Pancreas (tissue), 10 donors: ENCODE data around the gene WASL. TPM values are rescaled to one million over a fixed set of nuclear protein-coding genes. Genes with fewer than 3 reads are reported as not detected.

Source experiments
- ATAC-seq, 4 donors: fragments of 200-7000 bp; cut with Tn5 transposase; one replicate each; pipeline versions ENCODE4 v1.8.0 to v1.9.1; 2020; ENCODE audit warnings: mild to moderate bottlenecking in 4 of 4, moderate library complexity in 4 of 4
- DNase-seq, 6 donors: peaks; one replicate each; pipeline ENCODE4 v3.0.0-alpha.2; 2020
- FAIRE-seq: peaks from 2 replicates; lab custom pipeline; 2012; peaks lifted over from hg19 to GRCh38; lab: Jason Lieb, UNC
- H3K27ac ChIP-seq, 4 donors: fragments of 200-600 bp; sonication (generic); 1 replicate in 3 of 4; 2 replicates in 1 of 4; pipeline versions ENCODE4 v1.5.0 to v1.8.0; 2020
- H3K27me3 ChIP-seq, 4 donors: fragments of 200-600 bp; one replicate each; pipeline ENCODE4 v1.8.0; 2021
- H3K36me3 ChIP-seq, 3 donors: fragments of 200-600 bp; sonication (generic) in 1 of 3; one replicate each; pipeline versions ENCODE4 v1.5.0 to v1.8.0; 2020 to 2021
- H3K4me1 ChIP-seq, 3 donors: fragments of 200-600 bp; one replicate each; pipeline ENCODE4 v1.8.0; 2021
- H3K4me3 ChIP-seq, 4 donors: fragments of 200-600 bp; sonication (generic) in 2 of 4; one replicate each; pipeline versions ENCODE4 v1.5.0 to v1.8.0; 2020 to 2021
- H3K9me3 ChIP-seq, 4 donors: fragments of 200-600 bp; one replicate each; pipeline ENCODE4 v1.8.0; 2021
- CTCF ChIP-seq, 4 donors: fragments of 200-600 bp; sonication (generic) in 3 of 4; IDR thresholded peaks; one replicate each; pipeline versions ENCODE4 v1.5.0 to v1.8.0; 2021; ENCODE audit warnings: antibody characterized with exemption in 4 of 4
- WGBS, 2 donors: extraction: QIAGEN DNeasy Blood & Tissue Kit; methylation state at CpG; one replicate each; pipeline ENCODE4 v1.1.7; 2013; 5-methylcytosine and 5-hydroxymethylcytosine counted together
- intact Hi-C, 3 donors: fragments of 100-400 bp; cut with DNase I; formaldehyde crosslinking; loops; one replicate each; pipeline versions ENCODE4 v1.11.1 to v1.14.2; 2022
- polyA plus RNA-seq, 2 donors: library from polyadenylated mRNA; stranded (reverse); fragments of 200-250 nt; gene quantifications; one replicate each; pipeline ENCODE4 v1.2.3, GENCODE V29; 2013
- total RNA-seq, 6 donors: library from RNA; stranded (reverse); fragmentation: NEBNext Ultra II Directional in 4 of 6; extraction: Animal tissue kit (Norgen Biotek cat#: 25700) in 4 of 6; gene quantifications; one replicate each; pipeline versions ENCODE4 v1.2.1 to v1.2.4, GENCODE V29; 2021 to 2023
- donor health status: healthy with polysubstance abuse.
- donor health status: DM: no; HTN: no; CAD: no; lungs with moderate emphysema.
- donor health status: DM: no; HTN: no; CAD: no.
- donor health status: control.
- donor health status: control.
- donor health status: Bipolar disorder and iron deficiency.
- donor health status: DM: yes; HTN: yes; CAD: no.
- donor health status: DM: no; HTN: no; CAD: no.
- donor health status: DM: no; HTN: no; CAD: no.
- donor health status: DM: yes; HTN: yes; CAD: no.

The WASL gene
- total and polyA plus RNA-seq, 8 donors, result 8.2 to 27.3 (median 16.0) TPM

- WGBS, 2 donors, result 37 to 40% methylated on average over 1 of the region's 1 CpG
- intact Hi-C loops, result loop anchor here in 2 of 3 donors (5.0 to 10.0 kb wide), 2 partner anchors 70 to 72 kb away; no protein-coding TSS in a partner anchor
- Histone ChIP-seq H3K27ac (no peak overlapping the region), H3K9me3 (no peaks in the 10 kb centered on the region), H3K36me3 (no peaks in the 10 kb centered on the region), H3K4me3 (no peak overlapping the region), H3K27me3 (no peaks in the 10 kb centered on the region), H3K4me1 (peaks cover 4 to 6% (median 6%) of the 10 kb centered on the region in 3 donors)
- no peak for FAIRE-seq
- DNase-seq, result no peak
- ATAC-seq, result no peak
- no peak for TF ChIP-seq CTCF (IDR thresholded peaks at IDR 0.05)
Observed at GRCh38 chr7:123792547-123792946, 43.7 kb upstream of the WASL start.

- Histone ChIP-seq H3K4me3 (no peak overlapping the region), H3K27me3 (no peaks in the 10 kb centered on the region), H3K9me3 (no peaks in the 10 kb centered on the region), H3K4me1 (no peaks in the 10 kb centered on the region), H3K27ac (no peak overlapping the region), H3K36me3 (no peaks in the 10 kb centered on the region)
- DNase-seq, result no peak
- no peak for ATAC-seq
- 90% methylated on average over 5 of the region's 5 CpGs for WGBS, 2 donors
- intact Hi-C loops, result loop anchor here in 2 of 3 donors (5.0 to 10.0 kb wide), 2 partner anchors 71 to 74 kb away; no protein-coding TSS in a partner anchor
- no peak for FAIRE-seq
- TF ChIP-seq CTCF (IDR thresholded peaks at IDR 0.05), result no peak
Observed at GRCh38 chr7:123791001-123791400, 42.2 kb upstream of the WASL start.

- TF ChIP-seq CTCF (IDR thresholded peaks at IDR 0.05), result no peak
- Histone ChIP-seq H3K9me3 (no peaks in the 10 kb centered on the region), H3K4me3 (no peak overlapping the region), H3K27me3 (no peaks in the 10 kb centered on the region), H3K36me3 (no peaks in the 10 kb centered on the region), H3K4me1 (peaks cover 0 to under 1% (median under 1%) of the 10 kb centered on the region in 3 donors), H3K27ac (no peak overlapping the region)
- DNase-seq (no peak), ATAC-seq (no peak), FAIRE-seq (no peak)
- intact Hi-C loops, result loop anchor here in 2 of 3 donors (5.0 to 10.0 kb wide), 2 partner anchors 72 to 75 kb away; no protein-coding TSS in a partner anchor
- 73 to 79% methylated on average over 3 of the region's 3 CpGs for WGBS, 2 donors
Observed at GRCh38 chr7:123789817-123790216, 41.0 kb upstream of the WASL start.

GRCh38 chr7:123789206-123789784, 40.5 kb upstream of the WASL start:
- FAIRE-seq, result no peak
- Histone ChIP-seq H3K4me1 (peaks cover 0 to 6% (median 5%) of the 10 kb centered on the region in 3 donors), H3K27ac (no peak overlapping the region), H3K27me3 (no peaks in the 10 kb centered on the region), H3K9me3 (no peaks in the 10 kb centered on the region), H3K4me3 (no peak overlapping the region), H3K36me3 (no peaks in the 10 kb centered on the region)
- ATAC-seq, result no peak
- WGBS, 2 donors, result 85 to 96% methylated on average over 4 of the region's 4 CpGs
- no peak for TF ChIP-seq CTCF (IDR thresholded peaks at IDR 0.05)
- no peak for DNase-seq
- intact Hi-C loops, result no loop called here

GRCh38 chr7:123788584-123788983, 39.8 kb upstream of the WASL start:
- Histone ChIP-seq H3K9me3 (no peaks in the 10 kb centered on the region), H3K27ac (no peak overlapping the region), H3K36me3 (no peaks in the 10 kb centered on the region), H3K27me3 (no peaks in the 10 kb centered on the region), H3K4me3 (no peak overlapping the region), H3K4me1 (peaks cover 2 to 13% (median 9%) of the 10 kb centered on the region in 3 donors)
- ATAC-seq, result peak in 1 of 4 donors; percentile 61
- WGBS, 2 donors, result 57 to 58% methylated on average over 2 of the region's 2 CpGs
- TF ChIP-seq CTCF (IDR thresholded peaks at IDR 0.05), result no peak
- no peak for FAIRE-seq
- intact Hi-C loops, result no loop called here
- DNase-seq, result no peak
